ENCODE measurements around the gene CSPG5. TPM values are rescaled to one million over a fixed set of nuclear protein-coding genes. Genes with fewer than 3 reads are reported as not detected.

The CSPG5 gene
- 102 TPM for total RNA-seq

GRCh38 chr3:47578691-47579632, at the start of gene CSPG5:
TSS of gene CSPG5 (minus strand) at chr3:47578865. CDS start at chr3:47578693, 172 bp downstream.

GRCh38 chr3:47513125-47513929, 65.3 kb downstream of the CSPG5 start, which contains the start of gene ELP6:
TSS of gene ELP6 (minus strand) at chr3:47513712. CDS start at chr3:47513590, 122 bp downstream.

Small RNA genes within 50 kb of the gene (small RNA-seq; reads per million reads assigned to genes)
- not detected for gene RN7SL870P (ENCODE audit: low replicate concordance)

Other genes starting within 250 kb of the CSPG5 start
- gene PTPN23, start 197.8 kb downstream of the CSPG5 start, total RNA-seq = 53.5 TPM
- 81.1 TPM for gene SCAP, start 102.9 kb downstream of the CSPG5 start, total RNA-seq
- gene ELP6, start 65.2 kb downstream of the CSPG5 start, total RNA-seq = 31.6 TPM
- 128 TPM for gene SMARCC1, start 203.0 kb upstream of the CSPG5 start, total RNA-seq
- 98.9 TPM for gene DHX30, start 224.3 kb upstream of the CSPG5 start, total RNA-seq